HG03108 (cell line): ENCODE measurements around the gene DHX9.

ENCODE experiments used
- ATAC-seq: cut with Tn5 transposase; IDR thresholded peaks from one replicate; pipeline ENCODE4 v1.9.1; 2021; ENCODE audit warnings: moderate library complexity; ENCODE audit not compliant: unreplicated experiment

Gene DHX9

DNA sequence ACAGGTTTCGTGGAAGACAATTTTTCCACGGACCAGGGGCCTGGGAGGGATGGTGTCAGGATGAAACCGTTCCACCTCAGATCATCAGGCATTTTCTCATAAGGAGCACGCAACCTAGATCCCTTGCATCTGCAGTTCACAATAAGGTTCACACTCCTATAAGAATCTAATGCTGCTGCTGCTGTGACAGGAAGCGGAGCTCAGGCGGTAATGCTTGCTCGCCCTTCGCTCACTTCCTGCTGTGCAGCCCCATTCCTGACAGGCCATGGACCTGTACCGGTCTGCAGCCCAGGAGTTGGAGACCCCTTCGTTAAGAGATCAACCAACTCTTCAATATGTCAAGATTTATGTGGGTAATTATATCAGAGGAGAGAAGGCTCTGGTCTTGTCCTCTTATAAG is 3.3 kb upstream of the DHX9 start:
- ATAC-seq, result no peak

DNA sequence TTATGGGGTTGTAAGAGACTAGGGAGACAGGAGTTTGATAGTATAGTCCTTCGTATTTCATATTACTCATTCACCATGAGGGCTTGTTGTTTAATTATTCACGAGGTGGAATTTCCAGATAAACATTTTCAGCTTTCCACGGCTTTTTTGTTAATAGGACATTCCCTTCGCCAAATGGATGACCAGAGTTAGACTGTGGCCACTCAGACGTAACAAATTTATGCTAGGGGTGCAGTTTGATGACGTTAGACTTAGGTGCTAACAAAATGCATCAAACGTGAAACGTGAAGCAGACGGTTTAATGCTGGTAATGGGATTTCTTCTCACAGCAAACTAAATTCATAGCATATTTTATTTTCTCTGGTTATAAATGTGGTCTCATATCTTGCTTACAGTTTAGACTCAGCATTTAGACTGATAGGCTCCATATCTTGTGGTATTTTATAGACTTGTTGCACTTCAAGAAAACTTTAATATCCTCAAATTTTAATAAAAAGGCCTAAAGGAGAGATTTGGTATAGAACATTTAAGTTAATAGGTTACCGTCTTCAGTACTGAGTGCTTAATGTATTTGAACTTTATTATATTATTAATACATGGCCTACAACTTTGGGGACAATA is 2.3 kb downstream of the DHX9 start:
- ATAC-seq, result no peak

- no peak for ATAC-seq
These were observed 3.1 kb downstream of the DHX9 start for GRCh38 chr1:182842265-182842664.

DNA sequence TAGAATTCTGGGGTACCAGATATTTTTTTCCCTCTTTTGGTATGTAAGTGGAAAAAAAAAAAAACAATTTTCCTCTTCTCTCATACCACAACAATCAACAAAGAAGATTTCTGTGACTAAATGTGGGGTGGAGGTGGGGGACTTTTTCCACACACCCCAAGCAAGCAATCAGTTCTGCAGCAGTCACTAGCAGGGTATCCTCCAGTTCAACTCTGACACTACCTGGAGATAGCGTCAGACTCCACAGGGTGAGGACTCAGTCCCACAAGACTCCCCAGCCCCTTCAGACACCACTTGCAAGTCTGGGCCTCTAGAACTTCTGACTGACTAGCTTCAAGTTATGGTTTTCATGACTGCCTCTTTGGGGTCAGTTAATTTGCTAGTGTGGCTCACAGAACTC is 6.2 kb downstream of the DHX9 start:
- ATAC-seq, result no peak

DNA sequence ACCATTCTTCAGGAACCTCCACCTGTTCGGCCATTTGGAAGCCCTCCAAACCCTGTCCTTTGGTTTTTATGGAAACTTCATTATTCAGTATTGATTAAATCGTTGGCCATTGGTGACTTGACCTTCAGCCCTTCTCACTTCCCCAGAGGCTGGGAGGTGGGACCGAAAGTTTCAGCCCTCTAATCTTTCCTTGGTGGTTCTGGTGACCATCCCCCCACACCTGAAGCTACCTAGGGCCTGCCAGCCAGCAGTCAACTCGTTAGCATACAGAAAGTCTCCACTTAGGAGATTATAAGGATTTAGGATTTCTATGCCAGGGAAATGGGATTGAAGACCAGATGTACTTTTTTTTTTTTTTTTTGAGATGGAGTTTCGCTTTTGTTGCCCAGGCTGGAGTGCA is 6.7 kb downstream of the DHX9 start:
- ATAC-seq, result no peak

DNA sequence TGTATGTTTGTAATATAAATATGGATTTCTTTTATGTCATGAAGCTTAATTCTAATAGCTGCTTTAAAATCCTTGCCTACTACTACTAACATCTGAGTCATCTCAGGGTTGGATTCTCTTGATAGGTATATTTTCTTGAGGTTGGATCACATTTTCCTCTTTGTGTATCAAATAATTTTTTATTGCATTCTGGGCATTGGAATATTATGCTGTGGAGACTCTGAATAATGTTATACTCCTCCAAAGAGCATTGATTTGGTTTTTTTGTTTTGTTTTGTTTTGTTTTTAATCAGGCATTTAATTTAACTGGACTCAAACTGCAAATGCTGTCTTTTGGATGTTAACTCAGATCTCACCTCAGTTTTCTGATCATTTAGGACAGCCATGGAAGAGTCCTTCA is 8.0 kb downstream of the DHX9 start:
- no peak for ATAC-seq

GRCh38 chr1:182848736-182849135 is 9.6 kb downstream of the DHX9 start:
- no peak for ATAC-seq

GRCh38 chr1:182850319-182850718 is 11.2 kb downstream of the DHX9 start:
- no peak for ATAC-seq

GRCh38 chr1:182851825-182852224 is 12.7 kb downstream of the DHX9 start:
- no peak for ATAC-seq

GRCh38 chr1:182855911-182856310 is 16.8 kb downstream of the DHX9 start:
- no peak for ATAC-seq

DNA sequence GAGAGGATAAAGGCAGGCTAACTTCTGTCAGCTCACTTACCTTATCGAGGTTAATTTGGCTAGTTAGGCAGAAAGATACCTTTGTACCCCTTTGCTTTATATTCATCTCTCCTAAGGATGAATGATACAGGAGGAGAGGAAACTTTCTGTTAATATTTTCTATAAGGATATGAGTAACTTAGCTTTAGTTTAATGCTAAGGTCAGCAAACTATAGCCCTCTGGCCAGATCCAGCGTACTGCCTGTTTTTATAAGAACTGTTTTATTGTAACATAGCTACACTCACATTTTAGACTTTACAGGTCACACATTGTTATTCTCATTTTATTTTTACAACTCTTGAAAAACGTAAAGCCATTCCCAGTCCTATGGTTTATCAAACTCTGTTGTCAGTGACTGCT is 18.1 kb downstream of the DHX9 start:
- no peak for ATAC-seq

DNA sequence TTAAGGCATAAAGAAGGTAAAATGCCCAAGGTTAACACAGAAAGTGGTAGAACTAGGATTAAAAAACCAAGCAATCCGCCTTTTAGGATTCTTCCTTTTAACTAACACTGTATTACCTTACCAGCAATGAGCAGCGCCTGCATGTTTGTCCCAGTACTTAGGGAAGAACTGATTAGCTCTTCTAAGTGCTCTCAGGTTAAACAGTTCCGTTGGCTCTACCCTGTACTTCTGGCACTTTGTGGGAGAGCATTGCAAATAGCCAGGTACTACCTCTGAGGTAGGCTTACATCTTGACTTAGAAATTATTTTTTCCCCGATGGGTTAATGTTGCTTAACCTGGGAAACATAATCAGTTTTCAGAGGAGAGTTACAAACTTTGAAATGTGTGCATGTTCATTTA is 21.5 kb downstream of the DHX9 start:
- no peak for ATAC-seq

DNA sequence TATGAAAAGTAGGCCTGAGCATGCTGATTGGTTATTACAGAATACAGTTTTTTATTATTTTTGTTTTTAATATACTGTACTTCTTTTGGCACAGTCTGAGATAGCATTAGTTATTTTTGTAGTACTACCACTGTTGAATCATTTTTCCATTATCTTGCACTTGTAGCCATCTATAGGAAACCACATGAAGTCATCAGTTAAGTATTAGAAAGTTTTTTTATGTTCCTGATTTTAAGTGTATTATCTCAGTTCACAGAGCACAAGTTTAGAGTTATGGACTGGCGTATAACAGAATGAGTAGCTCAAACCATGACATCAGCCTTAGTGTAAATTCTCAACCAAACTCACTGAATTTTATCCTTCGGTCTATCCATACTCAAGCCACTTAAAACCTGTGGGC is 22.8 kb downstream of the DHX9 start:
- no peak for ATAC-seq

DNA sequence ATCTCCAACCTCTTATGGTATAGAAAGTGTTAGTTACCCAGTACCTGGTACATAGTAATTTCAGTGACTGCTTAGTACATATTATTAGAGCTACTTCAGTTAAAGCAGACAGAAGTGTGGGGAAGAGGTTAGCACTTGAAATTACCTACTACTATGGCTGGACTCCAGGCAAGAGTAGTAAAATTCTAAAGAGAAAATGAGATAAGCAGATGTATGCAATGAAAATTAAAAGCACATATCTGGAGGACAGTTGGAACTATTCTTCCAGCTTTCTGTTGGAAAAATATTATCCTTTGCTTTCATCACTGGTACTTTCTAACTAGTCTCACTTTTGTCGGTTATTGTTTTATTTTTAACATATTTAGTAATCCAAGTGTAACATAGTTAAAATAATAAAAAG is 23.7 kb downstream of the DHX9 start:
- no peak for ATAC-seq

DNA sequence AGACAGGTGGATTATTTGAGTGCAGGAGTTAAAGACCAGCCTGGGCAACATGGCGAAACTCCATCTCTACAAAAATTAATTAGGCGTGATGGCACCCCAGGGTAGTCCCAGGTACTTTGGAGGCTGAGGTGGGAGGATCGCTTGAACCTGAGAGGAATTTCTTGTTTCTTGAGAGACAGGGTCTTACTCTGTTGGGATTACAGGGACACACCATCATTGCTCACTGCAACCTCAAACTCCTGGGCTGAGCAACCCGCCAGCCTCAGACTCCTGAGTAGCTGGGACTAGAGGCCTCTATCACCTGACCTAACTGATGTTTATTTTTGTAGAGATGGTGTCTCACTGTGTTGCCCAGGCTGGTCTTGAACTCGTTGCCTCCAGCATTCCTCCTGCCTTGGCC is 24.8 kb downstream of the DHX9 start:
- ATAC-seq, result no peak

- no peak for ATAC-seq
These were observed 28.7 kb downstream of the DHX9 start for GRCh38 chr1:182867861-182868260.

GRCh38 chr1:182869241-182869666 is 30.1 kb downstream of the DHX9 start:
- no peak for ATAC-seq

- no peak for ATAC-seq
These were observed 33.7 kb downstream of the DHX9 start for GRCh38 chr1:182872881-182873280.

DNA sequence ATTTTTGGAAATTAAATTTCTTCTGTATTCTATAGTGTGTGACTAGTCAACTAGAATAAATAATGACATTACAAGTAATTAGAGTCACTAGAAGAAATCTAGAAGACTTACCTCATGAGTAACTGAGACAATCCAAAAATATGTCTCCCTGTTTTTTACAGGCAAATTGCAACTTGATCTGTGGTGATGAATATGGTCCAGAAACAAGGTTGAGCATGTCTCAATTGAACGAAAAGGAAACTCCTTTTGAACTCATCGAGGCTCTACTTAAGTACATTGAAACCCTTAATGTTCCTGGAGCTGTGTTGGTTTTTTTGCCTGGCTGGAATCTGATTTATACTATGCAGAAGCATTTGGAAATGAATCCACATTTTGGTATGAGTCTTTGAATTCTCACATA is 36.7 kb downstream of the DHX9 start:
- ATAC-seq, result no peak

DNA sequence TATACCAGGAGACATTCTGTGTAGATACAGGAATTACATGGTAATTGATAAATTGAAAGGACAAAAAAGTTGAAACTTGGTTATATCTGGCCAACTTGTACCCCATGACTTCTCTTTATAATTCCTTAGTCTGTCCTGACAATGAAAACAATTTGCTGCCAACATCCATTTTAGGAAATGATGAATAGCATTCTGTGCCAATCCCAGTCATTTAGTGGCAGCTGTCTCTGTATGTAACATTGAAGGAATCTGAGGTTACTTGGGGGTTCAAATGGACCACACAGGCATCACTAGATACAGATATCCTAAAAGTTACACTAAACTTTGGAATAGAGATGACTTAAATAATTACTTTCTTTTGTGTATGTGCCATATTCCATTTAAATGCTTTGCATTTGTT is 38.2 kb downstream of the DHX9 start:
- ATAC-seq, result no peak

- ATAC-seq, result no peak
These were observed 38.7 kb downstream of the DHX9 start for GRCh38 chr1:182877842-182878241.

- no peak for ATAC-seq
These were observed 45.7 kb downstream of the DHX9 start for GRCh38 chr1:182884872-182885271.

GRCh38 chr1:182885591-182885990 is 46.4 kb downstream of the DHX9 start:
- ATAC-seq, result no peak

- no peak for ATAC-seq
These were observed 47.8 kb downstream of the DHX9 start for GRCh38 chr1:182886985-182887384.
